ENCODE data around the gene C17orf107. TPM values are rescaled to one million over a fixed set of nuclear protein-coding genes. Genes with fewer than 3 reads are reported as not detected.

The C17orf107 gene
- total RNA-seq, 1 experiment from 2014 or later = 0.36 TPM

DNA sequence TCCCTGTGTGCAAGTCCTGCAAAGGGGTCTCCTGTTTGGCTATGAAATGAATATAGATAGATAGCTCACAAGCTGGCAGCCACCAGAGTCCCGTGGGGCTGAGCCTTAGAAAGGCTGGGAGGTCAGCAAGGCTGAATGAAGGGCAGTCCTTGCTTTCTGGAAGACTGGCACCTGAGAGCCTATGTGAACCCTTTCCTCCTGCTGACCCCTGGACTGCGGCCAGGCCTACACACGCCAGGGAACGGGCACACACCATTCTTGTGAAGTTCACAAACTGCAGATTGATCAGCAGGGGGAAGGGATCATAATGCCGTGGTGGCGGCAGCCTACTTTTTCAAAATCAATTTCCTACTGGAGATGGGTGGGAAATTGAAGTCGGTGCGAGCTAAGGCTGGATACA lies 985 bp upstream of the C17orf107 start:
- Histone ChIP-seq H3K4me2 (ENCODE audit: low read length) (no peak overlapping the region), H3K9ac (ENCODE audit: low read length) (no peak overlapping the region), H4K20me1 (ENCODE audit: low read length) (no peaks in the 10 kb centered on the region), H3K27me3 (ENCODE audit: low read length) (no peaks in the 10 kb centered on the region), H3K4me3 (ENCODE audit: low read length) (no peak overlapping the region), H3K36me3 (ENCODE audit: low read depth, low read length) (no peaks in the 10 kb centered on the region; the same call in 1 of the 2 replicates), H3K79me2 (ENCODE audit: low read length) (no peaks in the 10 kb centered on the region), H3K9me2 (replicated peaks; ENCODE audit: low read length) (no peaks in the 10 kb centered on the region), H3K27ac (ENCODE audit: low read length) (no peak overlapping the region), H3F3A (ENCODE audit: low read length, unreplicated experiment) (no peaks in the 10 kb centered on the region), H2AFZ (ENCODE audit: low read length) (no peak overlapping the region), H3K4me1 (ENCODE audit: insufficient read depth, low read length) (peaks cover 8% of the 10 kb centered on the region), H3K9me3 (ENCODE audit: low read length) (no peaks in the 10 kb centered on the region)
- ChIA-PET CTCF (no interaction called here), POLR2A (ENCODE audit: unreplicated experiment) (no interaction called here)
- intact Hi-C loops (cut with micrococcal nuclease) = no loop called here
- TF ChIP-seq EZH2phosphoT487 (IDR thresholded peaks at IDR 0.05; ENCODE audit: borderline replicate concordance, low read length) = no peak
- TF ChIP-seq EZH2 (IDR thresholded peaks at IDR 0.05; ENCODE audit: low read length, unreplicated experiment) = no peak
- no peak for TF ChIP-seq CTCF (conservative IDR thresholded peaks at IDR 0.05; ENCODE audit: low read depth, low read length)
- DNase-seq (no peak), ATAC-seq (no peak)
- BruUV-seq (replicated peaks) = no TSS peak

DNA sequence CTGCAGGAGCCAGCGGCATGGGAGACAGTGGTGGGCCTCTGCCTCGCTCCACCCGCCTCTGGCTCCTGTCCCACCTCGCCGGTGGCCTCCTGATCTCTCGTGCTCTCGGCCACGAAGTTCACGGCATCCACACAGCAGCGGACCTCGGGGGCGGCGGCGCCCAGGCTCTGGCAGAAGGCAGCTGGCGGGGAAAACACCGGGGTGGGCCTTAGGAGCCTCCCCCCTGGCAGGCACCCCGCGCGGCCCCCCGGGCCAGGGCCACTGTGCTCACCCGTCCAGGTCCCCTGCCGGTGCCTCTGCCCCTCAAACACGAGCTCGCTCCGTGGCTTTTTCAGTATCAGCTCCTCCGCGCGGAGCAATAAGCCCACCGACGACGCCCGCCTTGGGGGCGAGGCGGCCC lies 409 bp upstream of the C17orf107 start:
- intact Hi-C loops (cut with micrococcal nuclease) = no loop called here
- TF ChIP-seq EZH2 (IDR thresholded peaks at IDR 0.05; ENCODE audit: low read length, unreplicated experiment) (no peak), EZH2phosphoT487 (IDR thresholded peaks at IDR 0.05; ENCODE audit: borderline replicate concordance, low read length) (no peak), CTCF (conservative IDR thresholded peaks at IDR 0.05; ENCODE audit: low read depth, low read length) (no peak)
- H3K27ac ChIP-seq (ENCODE audit: low read length) = no peak overlapping the region
- ATAC-seq (no peak), DNase-seq (no peak)
- H3K9me2 ChIP-seq (replicated peaks; ENCODE audit: low read length) = no peaks in the 10 kb centered on the region
- H3K27me3 ChIP-seq (ENCODE audit: low read length) = no peaks in the 10 kb centered on the region
- no peaks in the 10 kb centered on the region for H3F3A ChIP-seq (ENCODE audit: low read length, unreplicated experiment)
- H3K4me3 ChIP-seq (ENCODE audit: low read length) = no peak overlapping the region
- ChIA-PET CTCF (no interaction called here), POLR2A (ENCODE audit: unreplicated experiment) (no interaction called here)
- no TSS peak for BruUV-seq (replicated peaks)
- H4K20me1 ChIP-seq (ENCODE audit: low read length) = no peaks in the 10 kb centered on the region
- peaks cover 10% of the 10 kb centered on the region for H3K4me1 ChIP-seq (ENCODE audit: insufficient read depth, low read length)
- H2AFZ ChIP-seq (ENCODE audit: low read length) = no peak overlapping the region
- H3K9me3 ChIP-seq (ENCODE audit: low read length) = no peaks in the 10 kb centered on the region
- no peaks in the 10 kb centered on the region for H3K79me2 ChIP-seq (ENCODE audit: low read length)
- no peak overlapping the region for H3K4me2 ChIP-seq (ENCODE audit: low read length)
- H3K9ac ChIP-seq (ENCODE audit: low read length) = no peak overlapping the region
- H3K36me3 ChIP-seq (ENCODE audit: low read depth, low read length) = no peaks in the 10 kb centered on the region; the same call in 1 of the 2 replicates

DNA sequence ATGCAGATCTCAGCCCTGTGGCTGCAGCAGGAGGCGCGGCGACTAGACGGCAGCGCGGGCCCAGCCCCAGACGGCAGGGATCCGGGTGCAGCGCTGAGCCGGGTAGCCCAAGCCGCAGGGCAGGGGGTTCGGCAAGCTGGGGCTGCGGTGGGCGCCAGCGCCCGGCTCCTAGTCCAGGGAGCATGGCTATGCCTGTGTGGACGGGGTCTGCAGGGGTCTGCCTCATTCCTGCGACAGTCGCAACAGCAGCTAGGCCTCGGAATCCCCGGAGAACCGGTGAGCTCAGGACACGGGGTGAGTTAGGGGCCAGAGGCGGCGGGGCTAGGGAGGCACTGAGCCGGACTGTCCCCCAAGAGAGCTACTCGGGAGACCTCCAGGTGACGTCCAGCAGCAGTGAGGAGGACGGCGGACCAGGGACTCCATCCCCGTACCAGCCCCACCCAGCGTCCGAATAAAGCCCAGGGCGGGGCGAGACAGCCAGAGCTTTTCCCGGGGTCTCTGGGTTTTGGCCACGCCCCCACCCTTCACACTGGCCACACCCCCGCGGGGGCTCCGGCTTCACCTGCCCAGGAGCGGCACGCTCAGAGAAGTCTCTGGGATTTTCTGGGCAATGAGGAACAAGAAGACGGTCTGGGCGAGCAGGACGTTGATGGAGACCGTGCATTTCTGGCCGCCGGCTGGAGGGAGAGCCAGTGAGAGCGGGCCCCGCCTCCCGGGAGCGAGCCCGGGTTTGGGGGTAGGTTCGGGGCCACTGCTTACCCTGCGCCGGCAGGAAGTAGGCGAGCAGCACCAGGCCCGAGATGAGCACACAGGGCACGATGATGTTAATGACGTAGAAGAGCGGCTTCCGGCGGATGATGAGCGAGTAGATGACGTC lies 1.1 kb downstream of the C17orf107 start:
- H3K27me3 ChIP-seq (ENCODE audit: low read length) = no peaks in the 10 kb centered on the region
- ATAC-seq (no peak), DNase-seq (no peak)
- BruUV-seq (replicated peaks) = no TSS peak
- H3K4me2 ChIP-seq (ENCODE audit: low read length) = no peak overlapping the region
- H3K9ac ChIP-seq (ENCODE audit: low read length) = no peak overlapping the region
- intact Hi-C loops (cut with micrococcal nuclease) = no loop called here
- no peak overlapping the region for H3K27ac ChIP-seq (ENCODE audit: low read length)
- no peaks in the 10 kb centered on the region for H3K9me2 ChIP-seq (replicated peaks; ENCODE audit: low read length)
- TF ChIP-seq EZH2phosphoT487 (IDR thresholded peaks at IDR 0.05; ENCODE audit: borderline replicate concordance, low read length) = no peak
- no peak for TF ChIP-seq EZH2 (IDR thresholded peaks at IDR 0.05; ENCODE audit: low read length, unreplicated experiment)
- TF ChIP-seq CTCF (conservative IDR thresholded peaks at IDR 0.05; ENCODE audit: low read depth, low read length) = no peak
- no peaks in the 10 kb centered on the region for H3K9me3 ChIP-seq (ENCODE audit: low read length)
- H3K79me2 ChIP-seq (ENCODE audit: low read length) = no peaks in the 10 kb centered on the region
- no peaks in the 10 kb centered on the region for H4K20me1 ChIP-seq (ENCODE audit: low read length)
- ChIA-PET POLR2A (ENCODE audit: unreplicated experiment) (no interaction called here), CTCF (no interaction called here)
- H2AFZ ChIP-seq (ENCODE audit: low read length) = no peak overlapping the region
- H3K4me1 ChIP-seq (ENCODE audit: insufficient read depth, low read length) = peaks cover 10% of the 10 kb centered on the region
- no peaks in the 10 kb centered on the region for H3F3A ChIP-seq (ENCODE audit: low read length, unreplicated experiment)
- H3K4me3 ChIP-seq (ENCODE audit: low read length) = no peak overlapping the region
- H3K36me3 ChIP-seq (ENCODE audit: low read depth, low read length) = no peaks in the 10 kb centered on the region; the same call in 1 of the 2 replicates

All from PC-3 (cell line).